Progenitor cell of endocrine pancreas (in vitro differentiated cells): ENCODE results near the gene TCHHL1. TPM values are rescaled to one million over a fixed set of nuclear protein-coding genes. Genes with fewer than 3 reads are reported as not detected.
A peak's percentile ranks its signal among the peaks of the same experiment; 100 is the strongest.

Experiments used
- DNase-seq: peaks from one replicate; pipeline ENCODE4 v3.0.0; 2021; ENCODE audit warnings: low spot score; ENCODE audit not compliant: unreplicated experiment
- H3K27ac Mint-ChIP-seq: 2 replicates; pipeline ENCODE4 v1.8.0; 2021; ENCODE audit warnings: mild to moderate bottlenecking, moderate library complexity, mixed read lengths
- H3K27me3 Mint-ChIP-seq: 2 replicates; pipeline ENCODE4 v1.8.0; 2021; ENCODE audit warnings: mixed read lengths
- H3K36me3 Mint-ChIP-seq: 2 replicates; pipeline ENCODE4 v1.8.0; 2022; ENCODE audit warnings: mixed read lengths; ENCODE audit not compliant: insufficient read depth
- H3K4me1 Mint-ChIP-seq: 2 replicates; pipeline ENCODE4 v1.8.0; 2021; ENCODE audit warnings: low read depth, mixed read lengths
- H3K4me3 Mint-ChIP-seq: 2 replicates; pipeline ENCODE4 v1.8.0; 2021; ENCODE audit warnings: low read depth, mild to moderate bottlenecking, moderate library complexity, mixed read lengths
- H3K9me3 Mint-ChIP-seq: 2 replicates; pipeline ENCODE4 v1.8.0; 2021; ENCODE audit warnings: low read depth, mixed read lengths
- total RNA-seq: library from RNA; stranded (reverse); gene quantifications from 2 replicates; pipeline ENCODE4 v1.2.1, GENCODE V29; 2021
- TF ChIP-seq, protein P1 (sequence below): fragments of 200-600 bp; sonication (generic); IDR thresholded peaks from one replicate; pipeline ENCODE4 v1.5.0; 2021; ENCODE audit warnings: antibody characterized with exemption, mild to moderate bottlenecking; ENCODE audit not compliant: unreplicated experiment

Gene TCHHL1
- total RNA-seq, 1 donor from 2014 or later = not detected

DNA sequence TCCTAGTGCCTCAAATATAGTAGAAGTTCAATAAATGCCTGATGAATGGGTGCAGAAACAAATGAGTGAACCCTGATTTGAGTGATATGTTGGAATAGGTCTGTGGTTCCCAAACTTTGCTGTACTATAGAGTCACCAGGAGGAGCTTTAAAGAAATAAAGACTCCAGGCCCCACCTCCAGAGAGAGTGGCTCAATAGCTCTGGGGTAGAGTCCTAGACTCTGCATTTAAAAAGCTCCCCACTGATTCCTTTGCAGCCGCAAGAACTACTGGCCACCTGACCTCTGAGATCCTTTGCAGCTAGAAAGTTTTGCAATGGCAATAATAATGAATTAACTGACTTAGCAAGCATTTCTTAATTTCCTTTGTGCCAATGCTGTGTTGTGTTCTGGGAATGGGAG, 20.9 kb downstream of the TCHHL1 start:
- Mint-ChIP-seq H3K4me3 (no peak overlapping the region), H3K36me3 (no peaks in the 10 kb centered on the region), H3K9me3 (peaks cover 6% of the 10 kb centered on the region), H3K27ac (no peak overlapping the region), H3K27me3 (peaks cover 28% of the 10 kb centered on the region), H3K4me1 (no peaks in the 10 kb centered on the region)
- no peak for DNase-seq
- TF ChIP-seq, protein P1, sequence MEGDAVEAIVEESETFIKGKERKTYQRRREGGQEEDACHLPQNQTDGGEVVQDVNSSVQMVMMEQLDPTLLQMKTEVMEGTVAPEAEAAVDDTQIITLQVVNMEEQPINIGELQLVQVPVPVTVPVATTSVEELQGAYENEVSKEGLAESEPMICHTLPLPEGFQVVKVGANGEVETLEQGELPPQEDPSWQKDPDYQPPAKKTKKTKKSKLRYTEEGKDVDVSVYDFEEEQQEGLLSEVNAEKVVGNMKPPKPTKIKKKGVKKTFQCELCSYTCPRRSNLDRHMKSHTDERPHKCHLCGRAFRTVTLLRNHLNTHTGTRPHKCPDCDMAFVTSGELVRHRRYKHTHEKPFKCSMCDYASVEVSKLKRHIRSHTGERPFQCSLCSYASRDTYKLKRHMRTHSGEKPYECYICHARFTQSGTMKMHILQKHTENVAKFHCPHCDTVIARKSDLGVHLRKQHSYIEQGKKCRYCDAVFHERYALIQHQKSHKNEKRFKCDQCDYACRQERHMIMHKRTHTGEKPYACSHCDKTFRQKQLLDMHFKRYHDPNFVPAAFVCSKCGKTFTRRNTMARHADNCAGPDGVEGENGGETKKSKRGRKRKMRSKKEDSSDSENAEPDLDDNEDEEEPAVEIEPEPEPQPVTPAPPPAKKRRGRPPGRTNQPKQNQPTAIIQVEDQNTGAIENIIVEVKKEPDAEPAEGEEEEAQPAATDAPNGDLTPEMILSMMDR = no peak

DNA sequence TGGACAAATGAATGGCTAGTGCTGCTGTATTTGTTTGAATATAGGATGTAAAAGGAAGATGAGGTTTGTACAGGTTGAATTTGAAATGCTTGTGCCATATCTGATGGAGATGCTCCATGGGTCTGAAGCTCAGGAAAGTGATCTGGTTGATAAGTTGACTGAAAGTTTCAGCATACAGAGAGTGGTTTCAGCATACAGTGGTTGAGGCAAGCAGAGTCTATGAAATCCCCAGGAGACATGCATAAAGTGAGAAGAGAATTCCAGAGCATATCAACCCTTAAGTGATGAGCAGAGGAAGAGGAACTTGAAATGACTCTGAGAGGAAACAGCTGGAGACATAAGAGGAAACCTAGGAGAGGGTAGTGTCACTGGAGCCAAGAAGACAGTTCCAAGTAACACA, 21.7 kb downstream of the TCHHL1 start:
- Mint-ChIP-seq H3K9me3 (peaks cover 6% of the 10 kb centered on the region), H3K4me3 (no peak overlapping the region), H3K27ac (no peak overlapping the region), H3K36me3 (no peaks in the 10 kb centered on the region), H3K27me3 (peaks cover 26% of the 10 kb centered on the region), H3K4me1 (no peaks in the 10 kb centered on the region)
- no peak for DNase-seq
- TF ChIP-seq, protein P1 = no peak

DNA sequence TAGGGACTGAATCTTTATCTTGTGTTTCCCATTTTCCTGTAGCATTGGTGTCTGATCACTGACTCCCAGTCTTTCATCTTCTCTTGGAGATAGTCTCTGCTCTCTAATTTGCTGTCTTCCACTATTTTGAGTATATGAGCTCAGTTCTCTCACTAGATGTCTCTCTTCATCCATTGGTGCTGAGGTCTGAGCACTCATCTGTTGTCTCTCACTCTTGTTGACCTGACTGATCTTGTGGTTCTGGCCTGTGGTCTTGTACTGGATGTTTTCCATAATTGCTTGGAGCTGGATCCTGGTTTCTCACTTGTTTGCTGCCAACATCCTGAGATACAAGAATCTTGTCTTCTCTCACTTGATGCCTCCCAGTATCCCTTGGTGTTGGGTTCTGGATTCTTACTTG, 26.9 kb downstream of the TCHHL1 start:
- TF ChIP-seq, protein P1 = no peak
- Mint-ChIP-seq H3K27me3 (peaks cover 22% of the 10 kb centered on the region), H3K4me1 (no peaks in the 10 kb centered on the region), H3K4me3 (no peak overlapping the region), H3K36me3 (no peaks in the 10 kb centered on the region), H3K9me3 (peaks cover 6% of the 10 kb centered on the region), H3K27ac (no peak overlapping the region)
- no peak for DNase-seq

DNA sequence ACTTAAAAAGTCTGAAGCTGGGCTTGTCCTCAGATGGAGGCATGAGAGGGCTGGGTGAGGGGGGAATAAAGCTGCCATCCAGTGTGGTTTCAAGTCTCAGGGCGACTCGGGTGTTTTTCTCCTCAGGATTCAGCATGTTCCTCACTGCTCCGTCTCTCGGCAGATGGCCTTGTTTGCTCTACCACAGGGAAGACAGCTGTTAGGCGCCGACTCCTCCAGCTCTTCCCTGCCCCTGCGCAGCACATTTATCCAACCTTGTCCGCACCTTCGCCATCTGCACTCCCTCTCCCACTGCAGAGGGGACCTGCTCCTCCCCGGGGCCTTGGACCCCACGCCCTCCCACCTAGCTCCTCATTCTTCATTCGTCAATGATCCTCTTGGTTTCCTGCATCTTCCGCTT, 35.5 kb downstream of the TCHHL1 start:
- DNase-seq = no peak
- Mint-ChIP-seq H3K36me3 (no peaks in the 10 kb centered on the region), H3K4me1 (peaks cover 5% of the 10 kb centered on the region), H3K27ac (peak overlapping the region; percentile 46), H3K9me3 (no peaks in the 10 kb centered on the region), H3K4me3 (no peak overlapping the region), H3K27me3 (peaks cover 41% of the 10 kb centered on the region)
- TF ChIP-seq, protein P1 = no peak

DNA sequence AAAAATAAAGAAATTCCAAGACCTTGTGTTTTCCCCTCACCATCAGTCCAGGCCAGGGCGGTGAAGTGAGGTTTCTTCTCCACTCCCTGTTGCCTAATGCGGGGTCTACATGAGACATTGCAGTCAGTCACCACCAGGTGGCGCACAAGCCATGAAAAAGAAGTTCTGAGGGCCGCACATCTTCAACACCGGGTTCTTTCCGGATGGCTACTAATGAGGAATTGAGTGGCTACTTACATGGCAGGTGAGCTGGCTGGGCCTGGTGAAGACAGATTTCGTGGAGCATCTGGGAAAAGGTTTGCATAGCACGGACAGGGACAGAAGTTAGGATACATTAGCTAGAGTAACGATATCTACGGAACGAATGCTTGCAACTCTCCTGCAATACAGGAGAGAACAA, 36.3 kb downstream of the TCHHL1 start:
- peaks cover 34% of the 10 kb centered on the region for H3K27me3 Mint-ChIP-seq

More for the DNA sequence above, 36.3 kb downstream of the TCHHL1 start:
- Mint-ChIP-seq H3K9me3 (no peaks in the 10 kb centered on the region), H3K36me3 (no peaks in the 10 kb centered on the region), H3K4me1 (peaks cover 13% of the 10 kb centered on the region), H3K27ac (no peak overlapping the region), H3K4me3 (no peak overlapping the region)
- TF ChIP-seq, protein P1 = peak; percentile 91
- peak; percentile 80 for DNase-seq
